ENCODE results near the gene LRFN2. TPM values are rescaled to one million over a fixed set of nuclear protein-coding genes. Genes with fewer than 3 reads are reported as not detected.

The LRFN2 gene
- total and polyA plus RNA-seq, 4 donors, result under 0.01 to 0.01 TPM; not detected in 2

DNA sequence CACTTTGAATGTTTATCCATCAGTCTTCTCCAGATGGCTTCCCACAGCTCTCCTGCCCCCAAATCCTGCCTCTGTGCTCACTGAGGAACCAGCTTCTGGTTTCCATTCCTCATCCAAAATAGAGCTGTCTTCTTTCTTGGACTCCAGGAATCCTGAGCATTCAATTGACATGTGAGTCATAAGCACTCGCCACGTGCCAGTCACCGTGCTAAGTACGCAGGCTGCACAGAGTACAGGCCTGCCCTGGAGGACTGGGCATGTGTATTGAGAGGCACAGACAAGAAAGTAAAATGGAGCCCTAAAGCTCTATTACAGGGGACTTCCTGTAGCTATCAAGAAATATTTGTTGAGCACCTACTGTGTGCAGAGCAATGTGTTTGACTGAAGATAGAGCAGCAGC lies 39.7 kb upstream of the LRFN2 start:
- Histone ChIP-seq H3K9ac (ENCODE audit: low read depth in 1 of 2, low read length in 2 of 2) (no peak overlapping the region), H3K4me3 (ENCODE audit: low read depth in 1 of 3, low read length in 3 of 3) (no peak overlapping the region), H3K9me3 (ENCODE audit: control insufficient read depth in 4 of 4, low read length in 3 of 4) (peaks cover 0 to 3% (median under 1%) of the 10 kb centered on the region in 4 donors), H3K36me3 (ENCODE audit: control insufficient read depth in 4 of 4, insufficient read depth in 3 of 4, low read depth in 1 of 4, low read length in 3 of 4) (no peaks in the 10 kb centered on the region), H3K27me3 (ENCODE audit: control insufficient read depth in 4 of 4, insufficient read depth in 4 of 4, low read length in 3 of 4) (no peaks in the 10 kb centered on the region), H3K4me1 (ENCODE audit: control insufficient read depth in 4 of 4, insufficient read depth in 4 of 4, low read length in 3 of 4) (no peaks in the 10 kb centered on the region), H3K27ac (ENCODE audit: low read depth in 1 of 2, low read length in 2 of 2) (no peak overlapping the region)
- no peak for TF ChIP-seq FOXA2 (IDR thresholded peaks at IDR 0.05)
- TF ChIP-seq, protein P1, sequence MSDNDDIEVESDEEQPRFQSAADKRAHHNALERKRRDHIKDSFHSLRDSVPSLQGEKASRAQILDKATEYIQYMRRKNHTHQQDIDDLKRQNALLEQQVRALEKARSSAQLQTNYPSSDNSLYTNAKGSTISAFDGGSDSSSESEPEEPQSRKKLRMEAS (IDR thresholded peaks at IDR 0.05), result no peak
- no peak for TF ChIP-seq RXRA (IDR thresholded peaks at IDR 0.05)
- TF ChIP-seq, protein P2, sequence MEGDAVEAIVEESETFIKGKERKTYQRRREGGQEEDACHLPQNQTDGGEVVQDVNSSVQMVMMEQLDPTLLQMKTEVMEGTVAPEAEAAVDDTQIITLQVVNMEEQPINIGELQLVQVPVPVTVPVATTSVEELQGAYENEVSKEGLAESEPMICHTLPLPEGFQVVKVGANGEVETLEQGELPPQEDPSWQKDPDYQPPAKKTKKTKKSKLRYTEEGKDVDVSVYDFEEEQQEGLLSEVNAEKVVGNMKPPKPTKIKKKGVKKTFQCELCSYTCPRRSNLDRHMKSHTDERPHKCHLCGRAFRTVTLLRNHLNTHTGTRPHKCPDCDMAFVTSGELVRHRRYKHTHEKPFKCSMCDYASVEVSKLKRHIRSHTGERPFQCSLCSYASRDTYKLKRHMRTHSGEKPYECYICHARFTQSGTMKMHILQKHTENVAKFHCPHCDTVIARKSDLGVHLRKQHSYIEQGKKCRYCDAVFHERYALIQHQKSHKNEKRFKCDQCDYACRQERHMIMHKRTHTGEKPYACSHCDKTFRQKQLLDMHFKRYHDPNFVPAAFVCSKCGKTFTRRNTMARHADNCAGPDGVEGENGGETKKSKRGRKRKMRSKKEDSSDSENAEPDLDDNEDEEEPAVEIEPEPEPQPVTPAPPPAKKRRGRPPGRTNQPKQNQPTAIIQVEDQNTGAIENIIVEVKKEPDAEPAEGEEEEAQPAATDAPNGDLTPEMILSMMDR (IDR thresholded peaks at IDR 0.05; ENCODE audit: low read depth, low read length, missing input control), result no peak
- TF ChIP-seq JUND (IDR thresholded peaks at IDR 0.05), result no peak
- TF ChIP-seq SP1 (IDR thresholded peaks at IDR 0.05), result no peak
- no peak for TF ChIP-seq GABPA (IDR thresholded peaks at IDR 0.05 in 1 of 2, conservative IDR thresholded peaks at IDR 0.05 in 1 of 2)
- TF ChIP-seq, protein P3, sequence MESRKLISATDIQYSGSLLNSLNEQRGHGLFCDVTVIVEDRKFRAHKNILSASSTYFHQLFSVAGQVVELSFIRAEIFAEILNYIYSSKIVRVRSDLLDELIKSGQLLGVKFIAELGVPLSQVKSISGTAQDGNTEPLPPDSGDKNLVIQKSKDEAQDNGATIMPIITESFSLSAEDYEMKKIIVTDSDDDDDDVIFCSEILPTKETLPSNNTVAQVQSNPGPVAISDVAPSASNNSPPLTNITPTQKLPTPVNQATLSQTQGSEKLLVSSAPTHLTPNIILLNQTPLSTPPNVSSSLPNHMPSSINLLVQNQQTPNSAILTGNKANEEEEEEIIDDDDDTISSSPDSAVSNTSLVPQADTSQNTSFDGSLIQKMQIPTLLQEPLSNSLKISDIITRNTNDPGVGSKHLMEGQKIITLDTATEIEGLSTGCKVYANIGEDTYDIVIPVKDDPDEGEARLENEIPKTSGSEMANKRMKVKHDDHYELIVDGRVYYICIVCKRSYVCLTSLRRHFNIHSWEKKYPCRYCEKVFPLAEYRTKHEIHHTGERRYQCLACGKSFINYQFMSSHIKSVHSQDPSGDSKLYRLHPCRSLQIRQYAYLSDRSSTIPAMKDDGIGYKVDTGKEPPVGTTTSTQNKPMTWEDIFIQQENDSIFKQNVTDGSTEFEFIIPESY (IDR thresholded peaks at IDR 0.05), result no peak
- TF ChIP-seq HNF4G (IDR thresholded peaks at IDR 0.05), result no peak
- TF ChIP-seq RAD21 (IDR thresholded peaks at IDR 0.05), result no peak
- TF ChIP-seq EGR1 (IDR thresholded peaks at IDR 0.05; ENCODE audit: low read depth in 2 of 2), result no peak
- no peak for TF ChIP-seq YY1 (IDR thresholded peaks at IDR 0.05)
- no peak for DNase-seq (ENCODE audit: low spot score)
- 93% methylated on average over 4 of the region's 4 CpGs for WGBS

DNA sequence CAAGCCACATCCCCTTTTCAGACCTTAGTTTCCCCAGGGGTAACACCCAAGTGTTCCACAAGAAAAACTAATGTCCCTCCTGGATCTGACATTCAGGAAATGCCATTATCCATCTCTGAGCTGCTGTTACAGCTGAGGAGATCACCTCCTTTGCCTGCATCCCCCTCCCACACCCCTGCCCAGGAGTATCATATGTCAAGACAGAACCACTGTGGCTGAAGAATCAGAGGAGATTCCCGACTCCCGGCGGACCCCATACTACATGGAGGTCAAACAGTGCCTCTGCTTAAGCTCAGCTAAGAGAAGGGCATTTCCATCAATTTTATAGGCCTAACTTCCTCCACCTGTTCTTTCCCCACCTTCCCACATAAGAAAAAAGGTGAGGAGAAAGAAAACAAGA lies 36.8 kb upstream of the LRFN2 start:
- no peak for TF ChIP-seq FOXA2 (IDR thresholded peaks at IDR 0.05)
- TF ChIP-seq, protein P4, sequence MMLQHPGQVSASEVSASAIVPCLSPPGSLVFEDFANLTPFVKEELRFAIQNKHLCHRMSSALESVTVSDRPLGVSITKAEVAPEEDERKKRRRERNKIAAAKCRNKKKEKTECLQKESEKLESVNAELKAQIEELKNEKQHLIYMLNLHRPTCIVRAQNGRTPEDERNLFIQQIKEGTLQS (IDR thresholded peaks at IDR 0.05), result no peak
- TF ChIP-seq HNF4G (IDR thresholded peaks at IDR 0.05), result no peak
- TF ChIP-seq, protein P5, sequence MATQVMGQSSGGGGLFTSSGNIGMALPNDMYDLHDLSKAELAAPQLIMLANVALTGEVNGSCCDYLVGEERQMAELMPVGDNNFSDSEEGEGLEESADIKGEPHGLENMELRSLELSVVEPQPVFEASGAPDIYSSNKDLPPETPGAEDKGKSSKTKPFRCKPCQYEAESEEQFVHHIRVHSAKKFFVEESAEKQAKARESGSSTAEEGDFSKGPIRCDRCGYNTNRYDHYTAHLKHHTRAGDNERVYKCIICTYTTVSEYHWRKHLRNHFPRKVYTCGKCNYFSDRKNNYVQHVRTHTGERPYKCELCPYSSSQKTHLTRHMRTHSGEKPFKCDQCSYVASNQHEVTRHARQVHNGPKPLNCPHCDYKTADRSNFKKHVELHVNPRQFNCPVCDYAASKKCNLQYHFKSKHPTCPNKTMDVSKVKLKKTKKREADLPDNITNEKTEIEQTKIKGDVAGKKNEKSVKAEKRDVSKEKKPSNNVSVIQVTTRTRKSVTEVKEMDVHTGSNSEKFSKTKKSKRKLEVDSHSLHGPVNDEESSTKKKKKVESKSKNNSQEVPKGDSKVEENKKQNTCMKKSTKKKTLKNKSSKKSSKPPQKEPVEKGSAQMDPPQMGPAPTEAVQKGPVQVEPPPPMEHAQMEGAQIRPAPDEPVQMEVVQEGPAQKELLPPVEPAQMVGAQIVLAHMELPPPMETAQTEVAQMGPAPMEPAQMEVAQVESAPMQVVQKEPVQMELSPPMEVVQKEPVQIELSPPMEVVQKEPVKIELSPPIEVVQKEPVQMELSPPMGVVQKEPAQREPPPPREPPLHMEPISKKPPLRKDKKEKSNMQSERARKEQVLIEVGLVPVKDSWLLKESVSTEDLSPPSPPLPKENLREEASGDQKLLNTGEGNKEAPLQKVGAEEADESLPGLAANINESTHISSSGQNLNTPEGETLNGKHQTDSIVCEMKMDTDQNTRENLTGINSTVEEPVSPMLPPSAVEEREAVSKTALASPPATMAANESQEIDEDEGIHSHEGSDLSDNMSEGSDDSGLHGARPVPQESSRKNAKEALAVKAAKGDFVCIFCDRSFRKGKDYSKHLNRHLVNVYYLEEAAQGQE (IDR thresholded peaks at IDR 0.05), result no peak
- no peak for TF ChIP-seq YY1 (IDR thresholded peaks at IDR 0.05)
- no peak for TF ChIP-seq HNF4A (conservative IDR thresholded peaks at IDR 0.05)
- no peak for TF ChIP-seq TAF1 (conservative IDR thresholded peaks at IDR 0.05)
- no peak for TF ChIP-seq NR2F2 (IDR thresholded peaks at IDR 0.05)
- TF ChIP-seq, protein P1 (IDR thresholded peaks at IDR 0.05), result no peak
- TF ChIP-seq SP1 (IDR thresholded peaks at IDR 0.05), result no peak
- TF ChIP-seq EGR1 (IDR thresholded peaks at IDR 0.05; ENCODE audit: low read depth in 2 of 2), result no peak
- TF ChIP-seq JUND (IDR thresholded peaks at IDR 0.05), result no peak
- TF ChIP-seq, protein P3 (IDR thresholded peaks at IDR 0.05), result no peak
- no peak for TF ChIP-seq GABPA (IDR thresholded peaks at IDR 0.05 in 1 of 2, conservative IDR thresholded peaks at IDR 0.05 in 1 of 2)
- no peak for TF ChIP-seq RAD21 (IDR thresholded peaks at IDR 0.05)
- no peak for TF ChIP-seq FOXA1 (IDR thresholded peaks at IDR 0.05)
- Histone ChIP-seq H3K27me3 (ENCODE audit: control insufficient read depth in 4 of 4, insufficient read depth in 4 of 4, low read length in 3 of 4) (peaks cover 0 to 3% (median 0%) of the 10 kb centered on the region in 4 donors), H3K36me3 (ENCODE audit: control insufficient read depth in 4 of 4, insufficient read depth in 3 of 4, low read depth in 1 of 4, low read length in 3 of 4) (no peaks in the 10 kb centered on the region), H3K4me1 (ENCODE audit: control insufficient read depth in 4 of 4, insufficient read depth in 4 of 4, low read length in 3 of 4) (no peaks in the 10 kb centered on the region), H3K9ac (ENCODE audit: low read depth in 1 of 2, low read length in 2 of 2) (no peak overlapping the region), H3K4me3 (ENCODE audit: low read depth in 1 of 3, low read length in 3 of 3) (no peak overlapping the region), H3K27ac (ENCODE audit: low read depth in 1 of 2, low read length in 2 of 2) (no peak overlapping the region), H3K9me3 (ENCODE audit: control insufficient read depth in 4 of 4, low read length in 3 of 4) (peaks cover 0 to 3% (median under 1%) of the 10 kb centered on the region in 4 donors)
- DNase-seq (ENCODE audit: low spot score), result no peak
- WGBS, result 85% methylated on average over 3 of the region's 3 CpGs
